ENCODE measurements around the gene NKRF.

The NKRF gene

GRCh38 chrX:119614776-119615175 is 8.6 kb upstream of the NKRF start:
- no peak for DNase-seq (ENCODE audit: low read depth, low spot score)

- DNase-seq (ENCODE audit: low read depth, low spot score): no peak
Observed at GRCh38 chrX:119607018-119607389, 780 bp upstream of the NKRF start.

- peak; percentile 33 for DNase-seq (ENCODE audit: low read depth, low spot score)
Observed at GRCh38 chrX:119605464-119606279, 552 bp downstream of the NKRF start.

GRCh38 chrX:119604766-119605463 is 1.3 kb downstream of the NKRF start:
- peak; percentile 16 for DNase-seq (ENCODE audit: low read depth, low spot score)

GRCh38 chrX:119602701-119603255 is 3.4 kb downstream of the NKRF start:
- DNase-seq (ENCODE audit: low read depth, low spot score): no peak

GRCh38 chrX:119589810-119590209 is 16.4 kb downstream of the NKRF start:
- DNase-seq (ENCODE audit: low read depth, low spot score): no peak

- no peak for DNase-seq (ENCODE audit: low read depth, low spot score)
Observed at GRCh38 chrX:119583431-119584059, 22.7 kb downstream of the NKRF start.

- no peak for DNase-seq (ENCODE audit: low read depth, low spot score)
Observed at GRCh38 chrX:119579414-119579813, 26.8 kb downstream of the NKRF start.

GRCh38 chrX:119574394-119575266 is 31.6 kb downstream of the NKRF start, which contains the start of gene UBE2A:
TSS of gene UBE2A (plus strand) at chrX:119574563. CDS start at chrX:119574712, 149 bp downstream.
- DNase-seq (ENCODE audit: low read depth, low spot score): peak; percentile 93

GRCh38 chrX:119573840-119574393 is 32.3 kb downstream of the NKRF start:
- peak; percentile 57 for DNase-seq (ENCODE audit: low read depth, low spot score)

- no peak for DNase-seq (ENCODE audit: low read depth, low spot score)
Observed at GRCh38 chrX:119573222-119573621, 33.0 kb downstream of the NKRF start.

GRCh38 chrX:119570351-119570835 is 35.8 kb downstream of the NKRF start:
- DNase-seq (ENCODE audit: low read depth, low spot score): no peak

- DNase-seq (ENCODE audit: low read depth, low spot score): peak; percentile 94
Observed at GRCh38 chrX:119565107-119565663, 41.0 kb downstream of the NKRF start, which contains the start of gene STEEP1. TSS of gene STEEP1 (minus strand) at chrX:119565409. CDS start at chrX:119565355, 54 bp downstream.

- peak; percentile 20 for DNase-seq (ENCODE audit: low read depth, low spot score)
Observed at GRCh38 chrX:119552508-119552907, 53.7 kb downstream of the NKRF start.

GRCh38 chrX:119549327-119550016 is 56.8 kb downstream of the NKRF start:
- peak; percentile 2 for DNase-seq (ENCODE audit: low read depth, low spot score)

GRCh38 chrX:119541188-119541587 is 65.0 kb downstream of the NKRF start:
- DNase-seq (ENCODE audit: low read depth, low spot score): peak; percentile 36

GRCh38 chrX:119539872-119540271 is 66.4 kb downstream of the NKRF start:
- DNase-seq (ENCODE audit: low read depth, low spot score): no peak
